PC-3 (cell line): ENCODE measurements around the gene USP3. TPM values are rescaled to one million over a fixed set of nuclear protein-coding genes. Genes with fewer than 3 reads are reported as not detected.

Experiments
- ATAC-seq: fragments of 200-7000 bp; cut with Tn5 transposase; 2 replicates; pipeline ENCODE4 v1.9.1; 2020; ENCODE audit warnings: mild to moderate bottlenecking, moderate library complexity
- BruUV-seq: library from RNA; stranded (reverse); fragments of 400-500 nt; replicated peaks from 2 replicates; lab custom pipeline; 2021; lab: Mats Ljungman, UMichigan
- CTCF ChIA-PET: fragments of 300-600 bp; sonication (Branson Sonifier 250); formaldehyde crosslinking; loops from one replicate; lab custom pipeline; 2022; ENCODE audit warnings: antibody characterized with exemption; lab: Charles Lee
- POLR2A ChIA-PET: fragments of 300-600 bp; sonication (Branson Sonifier 250); formaldehyde crosslinking; loops from one replicate; lab custom pipeline; 2022; ENCODE audit warnings: antibody characterized with exemption; ENCODE audit not compliant: unreplicated experiment; lab: Charles Lee
- DNase-seq: peaks from one replicate; pipeline ENCODE4 v3.0.0-alpha.2; 2015
- H2AFZ ChIP-seq: fragments of 300-600 bp; sonication (generic); 2 replicates; pipeline ENCODE4 v1.6.0; 2016; ENCODE audit warnings: antibody characterized with exemption, low read length
- H3F3A ChIP-seq: fragments of 300-600 bp; sonication (generic); one replicate; pipeline ENCODE4 v1.6.0; 2017; ENCODE audit warnings: antibody characterized with exemption, low read length, control low read depth, mild to moderate bottlenecking; ENCODE audit not compliant: unreplicated experiment
- H3K27ac ChIP-seq: fragments of 300-600 bp; sonication (generic); 2 replicates; pipeline ENCODE4 v1.5.1; 2016; ENCODE audit warnings: mild to moderate bottlenecking, low read length
- H3K27me3 ChIP-seq: fragments of 300-600 bp; sonication (generic); 2 replicates; pipeline ENCODE4 v1.6.1; 2016; ENCODE audit warnings: low read length, mixed read lengths
- H3K36me3 ChIP-seq: fragments of 300-600 bp; sonication (generic); 2 replicates; pipeline ENCODE4 v1.6.1; 2016; ENCODE audit warnings: low read depth, mixed run types, low read length, mixed read lengths
- H3K4me1 ChIP-seq: fragments of 300-600 bp; sonication (generic); 2 replicates; pipeline ENCODE4 v1.5.1; 2016; ENCODE audit warnings: low read length; ENCODE audit not compliant: insufficient read depth
- H3K4me2 ChIP-seq: fragments of 300-600 bp; sonication (generic); 2 replicates; pipeline ENCODE4 v1.6.0; 2016; ENCODE audit warnings: low read length
- H3K4me3 ChIP-seq: fragments of 300-600 bp; sonication (generic); 2 replicates; pipeline ENCODE4 v1.5.1; 2016; ENCODE audit warnings: mild to moderate bottlenecking, low read length, mixed read lengths
- H3K79me2 ChIP-seq: fragments of 300-600 bp; sonication (generic); 2 replicates; pipeline ENCODE4 v1.6.1; 2017; ENCODE audit warnings: low read length, mixed read lengths
- H3K9ac ChIP-seq: fragments of 300-600 bp; sonication (generic); 2 replicates; pipeline ENCODE4 v1.6.0; 2016; ENCODE audit warnings: mild to moderate bottlenecking, low read length
- H3K9me2 ChIP-seq: fragments of 300-600 bp; sonication (generic); replicated peaks from 2 replicates; pipeline ENCODE4 v1.6.1; 2016; ENCODE audit warnings: mixed run types, low read length, mixed read lengths
- H3K9me3 ChIP-seq: fragments of 300-600 bp; sonication (generic); 2 replicates; pipeline ENCODE4 v1.6.1; 2016; ENCODE audit warnings: low read length, mixed read lengths
- H4K20me1 ChIP-seq: fragments of 300-600 bp; sonication (generic); 2 replicates; pipeline ENCODE4 v1.6.1; 2016; ENCODE audit warnings: low read length, mixed read lengths
- EZH2 ChIP-seq: fragments of 300-600 bp; sonication (generic); IDR thresholded peaks from one replicate; pipeline ENCODE4 v1.6.1; 2017; ENCODE audit warnings: antibody characterized with exemption, mild to moderate bottlenecking, low read length; ENCODE audit not compliant: unreplicated experiment
- EZH2phosphoT487 ChIP-seq: fragments of 300-600 bp; sonication (generic); IDR thresholded peaks from 2 replicates; pipeline ENCODE4 v1.6.1; 2018; ENCODE audit warnings: mild to moderate bottlenecking, antibody characterized with exemption, low read length, borderline replicate concordance
- intact Hi-C: fragments of 100-400 bp; cut with micrococcal nuclease; formaldehyde crosslinking; loops from 2 replicates; pipeline ENCODE4 v1.9.0; 2023
- total RNA-seq: library from RNA; depleted of rRNA; stranded (reverse); fragments of >200 nt; gene quantifications from 2 replicates; pipeline ENCODE4 v1.2.3, GENCODE V29; 2014
- TF ChIP-seq, protein P1 (sequence below): fragments of 300-600 bp; sonication (generic); conservative IDR thresholded peaks from 2 replicates; pipeline ENCODE4 v1.5.1; 2017; ENCODE audit warnings: antibody characterized with exemption, low read depth, mild to moderate bottlenecking, low read length

Gene USP3
- total RNA-seq, 1 experiment from 2014 or later = 26.9 TPM

DNA sequence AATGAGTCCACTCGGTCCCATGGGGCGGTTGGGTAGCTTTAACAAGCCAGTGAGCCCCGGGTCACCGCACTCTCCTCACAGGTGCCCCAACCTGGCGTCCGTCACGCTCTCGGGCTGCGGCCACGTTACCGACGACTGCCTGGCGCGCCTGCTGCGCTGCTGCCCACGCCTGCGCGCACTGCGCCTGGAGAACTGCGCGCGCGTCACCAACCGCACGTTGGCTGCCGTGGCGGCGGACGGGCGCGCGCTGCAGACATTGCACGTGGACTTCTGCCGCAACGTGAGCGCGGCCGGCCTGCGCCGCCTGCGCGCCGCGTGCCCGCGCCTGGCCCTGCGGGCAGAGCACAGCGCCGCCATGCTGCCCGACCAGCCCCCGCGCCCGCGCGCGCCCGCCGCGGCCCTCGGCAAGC is 96.2 kb downstream of the USP3 start:
- Histone ChIP-seq H3K27me3 (no peaks in the 10 kb centered on the region), H3K9me2 (no peaks in the 10 kb centered on the region), H3K4me2 (peak overlapping the region; percentile 99), H3K9me3 (no peaks in the 10 kb centered on the region), H3F3A (no peaks in the 10 kb centered on the region), H3K4me1 (peaks cover 7% of the 10 kb centered on the region; the same call in 1 of the 2 replicates), H3K79me2 (peaks cover 6% of the 10 kb centered on the region), H3K27ac (peak overlapping the region; percentile 5; the same call in 1 of the 2 replicates), H3K9ac (peak overlapping the region; percentile 75), H3K4me3 (peak overlapping the region; percentile 94), H3K36me3 (no peaks in the 10 kb centered on the region), H2AFZ (peak overlapping the region; percentile 80), H4K20me1 (no peaks in the 10 kb centered on the region)
- BruUV-seq = no TSS peak
- ATAC-seq (peak; percentile 72), DNase-seq (peak; percentile 90)
- TF ChIP-seq EZH2phosphoT487 (peak; percentile 100), EZH2 (no peak)
- TF ChIP-seq, protein P1, sequence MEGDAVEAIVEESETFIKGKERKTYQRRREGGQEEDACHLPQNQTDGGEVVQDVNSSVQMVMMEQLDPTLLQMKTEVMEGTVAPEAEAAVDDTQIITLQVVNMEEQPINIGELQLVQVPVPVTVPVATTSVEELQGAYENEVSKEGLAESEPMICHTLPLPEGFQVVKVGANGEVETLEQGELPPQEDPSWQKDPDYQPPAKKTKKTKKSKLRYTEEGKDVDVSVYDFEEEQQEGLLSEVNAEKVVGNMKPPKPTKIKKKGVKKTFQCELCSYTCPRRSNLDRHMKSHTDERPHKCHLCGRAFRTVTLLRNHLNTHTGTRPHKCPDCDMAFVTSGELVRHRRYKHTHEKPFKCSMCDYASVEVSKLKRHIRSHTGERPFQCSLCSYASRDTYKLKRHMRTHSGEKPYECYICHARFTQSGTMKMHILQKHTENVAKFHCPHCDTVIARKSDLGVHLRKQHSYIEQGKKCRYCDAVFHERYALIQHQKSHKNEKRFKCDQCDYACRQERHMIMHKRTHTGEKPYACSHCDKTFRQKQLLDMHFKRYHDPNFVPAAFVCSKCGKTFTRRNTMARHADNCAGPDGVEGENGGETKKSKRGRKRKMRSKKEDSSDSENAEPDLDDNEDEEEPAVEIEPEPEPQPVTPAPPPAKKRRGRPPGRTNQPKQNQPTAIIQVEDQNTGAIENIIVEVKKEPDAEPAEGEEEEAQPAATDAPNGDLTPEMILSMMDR = no peak
- ChIA-PET CTCF (interaction anchor here (0.6 to 1.4 kb wide), 2 partner anchors 99 to 471 kb away, joined by 3 read pairs; no protein-coding TSS in a partner anchor), POLR2A (interaction anchor here (0.6 kb wide), 1 partner anchor 99 kb away, joined by 3 read pairs; no protein-coding TSS in a partner anchor)
- intact Hi-C loops = loop anchor here (1.0 kb wide), 1 partner anchor 96 kb away; the partner anchor contains the start of gene USP3

DNA sequence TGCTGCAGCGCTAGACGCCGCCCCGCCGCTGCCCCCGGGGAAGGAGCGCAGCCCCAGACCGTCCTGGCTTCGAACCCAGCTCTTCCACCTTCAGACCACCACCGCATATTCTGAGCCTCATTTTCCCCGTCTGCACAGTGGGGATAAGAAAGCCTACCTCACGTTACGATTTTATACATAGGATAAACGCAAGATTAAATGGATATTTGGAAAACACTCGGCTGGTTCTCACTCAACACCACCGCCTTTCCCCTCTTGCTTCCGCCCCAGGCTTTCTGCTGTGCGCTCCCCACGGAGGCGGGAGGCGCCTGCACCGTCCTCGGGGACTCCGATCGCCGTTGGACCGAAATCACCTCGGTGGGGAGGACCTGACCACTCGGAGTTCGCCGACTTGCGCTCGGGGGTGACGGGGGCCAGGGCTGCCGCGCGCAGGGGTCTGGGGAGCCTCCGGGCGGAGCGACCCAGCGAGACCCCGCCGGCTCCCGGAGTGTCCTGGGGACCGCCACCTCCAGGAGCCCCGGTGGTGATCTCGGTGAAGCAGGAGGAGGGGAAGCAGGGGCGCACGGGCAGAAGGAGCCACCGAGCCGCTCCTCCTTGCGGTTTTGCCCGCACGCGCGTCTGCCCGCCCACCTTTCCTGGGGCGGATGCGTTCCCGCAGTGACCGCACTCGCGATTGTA is 96.8 kb downstream of the USP3 start:
- no peak for TF ChIP-seq EZH2
- TF ChIP-seq, protein P1 = no peak
- TF ChIP-seq EZH2phosphoT487 = no peak
- ATAC-seq (peak; percentile 16), DNase-seq (no peak)
- Histone ChIP-seq H3K9me3 (no peaks in the 10 kb centered on the region), H3F3A (no peaks in the 10 kb centered on the region), H2AFZ (peak overlapping the region; percentile 80), H3K79me2 (peaks cover 6% of the 10 kb centered on the region), H3K4me2 (peak overlapping the region; percentile 92), H3K4me3 (peak overlapping the region; percentile 94), H3K9me2 (no peaks in the 10 kb centered on the region), H3K36me3 (no peaks in the 10 kb centered on the region), H3K27me3 (no peaks in the 10 kb centered on the region), H3K9ac (peak overlapping the region; percentile 49), H3K27ac (no peak overlapping the region), H3K4me1 (peaks cover 7% of the 10 kb centered on the region; the same call in 1 of the 2 replicates), H4K20me1 (no peaks in the 10 kb centered on the region)
- intact Hi-C loops = no loop called here
- POLR2A ChIA-PET = no interaction called here
- no TSS peak for BruUV-seq
- CTCF ChIA-PET = interaction anchor here (0.6 kb wide), 1 partner anchor 100 kb away, joined by 3 read pairs; no protein-coding TSS in a partner anchor
